HUES6 (cell line): Measurements from ENCODE around the gene IL20.

ENCODE experiments used
- H3K27ac ChIP-seq: 2 replicates; pipeline ENCODE4 v1.7.0; 2013; ENCODE audit warnings: low read depth, mild to moderate bottlenecking, low read length, inconsistent platforms
- H3K27me3 ChIP-seq: 2 replicates; pipeline ENCODE4 v1.6.1; 2013; ENCODE audit warnings: low read length; ENCODE audit not compliant: control insufficient read depth, insufficient read depth
- H3K36me3 ChIP-seq: 2 replicates; pipeline ENCODE4 v1.6.1; 2013; ENCODE audit warnings: low read length; ENCODE audit not compliant: control insufficient read depth, insufficient read depth
- H3K4me1 ChIP-seq: 2 replicates; pipeline ENCODE4 v1.6.1; 2013; ENCODE audit warnings: low read length; ENCODE audit not compliant: control insufficient read depth, insufficient read depth
- H3K4me3 ChIP-seq: 2 replicates; pipeline ENCODE4 v1.5.1; 2013; ENCODE audit warnings: low read depth, low read length
- H3K9ac ChIP-seq: one replicate; pipeline ENCODE4 v1.6.1; 2013; ENCODE audit warnings: mild to moderate bottlenecking, low read length
- H3K9me3 ChIP-seq: 2 replicates; pipeline ENCODE4 v1.6.1; 2013; ENCODE audit warnings: low read depth, low read length; ENCODE audit not compliant: control insufficient read depth, insufficient read depth

Gene IL20

DNA sequence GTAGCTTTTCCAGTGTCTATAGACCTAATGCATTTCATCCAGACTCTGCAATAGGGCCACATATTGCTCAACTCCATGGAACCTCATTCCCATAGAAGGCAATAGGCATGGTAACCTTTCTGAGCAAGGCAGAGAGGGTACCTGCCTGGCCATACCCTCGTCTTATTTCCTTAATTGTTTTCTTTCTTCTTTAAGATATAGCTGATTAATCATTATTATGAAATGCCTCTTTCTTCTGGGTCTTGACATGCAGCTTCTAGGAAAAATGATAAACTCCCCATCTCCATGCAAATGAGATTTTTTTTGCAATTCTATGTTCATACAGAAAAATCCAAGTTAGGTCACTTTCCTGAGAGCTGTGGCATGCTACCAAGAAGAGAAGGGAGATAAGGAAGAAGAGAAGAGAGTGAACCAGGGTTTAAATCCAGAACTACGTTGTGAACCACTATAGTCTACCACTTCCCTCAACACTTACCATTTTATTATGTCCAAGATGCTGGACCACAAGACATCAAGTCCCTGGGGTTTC, 33.0 kb upstream of the IL20 start:
- Histone ChIP-seq H3K9me3 (no peaks in the 10 kb centered on the region), H3K4me1 (0 out of 2 replicates have a peak, but pooled peaks cover 4% of the 10 kb centered on the region), H3K36me3 (no peaks in the 10 kb centered on the region), H3K27ac (no peak overlapping the region), H3K4me3 (no peak overlapping the region), H3K27me3 (no peaks in the 10 kb centered on the region; the same call in 1 of the 2 replicates), H3K9ac (no peak overlapping the region)

DNA sequence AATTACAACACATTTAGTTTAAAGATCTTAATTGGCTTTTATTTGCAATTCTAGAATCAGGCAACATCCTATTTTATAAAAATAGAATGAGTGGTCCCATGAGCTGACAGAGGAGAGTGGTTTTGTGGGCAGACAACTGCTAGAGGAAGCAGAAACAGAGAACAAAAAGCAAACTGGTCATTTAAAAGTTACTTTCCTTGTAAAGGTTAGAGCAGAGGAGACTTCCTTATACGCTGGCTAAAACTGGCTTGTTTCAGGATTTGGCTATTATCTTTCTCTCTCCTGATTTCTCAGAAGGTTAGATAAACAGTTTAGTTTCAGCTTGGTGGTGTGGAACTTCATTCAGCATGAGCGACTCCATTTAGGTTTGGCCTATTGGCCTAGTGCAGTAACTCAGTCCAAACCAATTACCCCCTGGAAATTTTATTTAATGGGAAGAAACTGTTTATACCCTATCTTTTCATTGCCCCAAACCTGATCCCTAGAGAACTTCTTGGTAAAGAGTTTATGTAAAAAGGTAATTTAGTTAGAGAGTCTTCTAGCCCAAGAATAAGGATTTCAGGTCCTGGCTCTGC, 32.2 kb upstream of the IL20 start:
- Histone ChIP-seq H3K27ac (no peak overlapping the region), H3K4me3 (no peak overlapping the region), H3K4me1 (0 out of 2 replicates have a peak, but pooled peaks cover 4% of the 10 kb centered on the region), H3K27me3 (no peaks in the 10 kb centered on the region; the same call in 1 of the 2 replicates), H3K9me3 (no peaks in the 10 kb centered on the region), H3K9ac (no peak overlapping the region), H3K36me3 (no peaks in the 10 kb centered on the region)

DNA sequence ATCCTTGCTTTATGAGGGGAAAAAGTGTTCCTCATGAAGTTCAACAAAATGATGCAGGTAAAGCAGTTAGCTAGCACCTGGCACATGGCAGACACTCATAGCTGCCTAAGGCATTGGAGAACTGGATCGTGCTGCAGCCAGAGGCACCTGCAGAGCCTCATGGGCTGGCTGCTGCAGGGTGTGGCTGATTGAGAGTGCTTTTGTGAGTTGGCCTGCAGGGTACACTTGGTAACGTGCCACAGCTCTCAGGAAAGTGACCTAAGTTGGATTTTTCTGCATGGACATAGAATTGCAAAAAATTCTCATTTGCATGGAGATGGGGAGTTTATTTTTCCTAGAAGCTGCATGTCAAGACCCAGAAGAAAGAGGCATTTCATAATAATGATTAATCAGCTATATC, 31.6 kb upstream of the IL20 start:
- no peak overlapping the region for H3K9ac ChIP-seq
- 0 out of 2 replicates have a peak, but pooled peaks cover 4% of the 10 kb centered on the region for H3K4me1 ChIP-seq
- H3K27me3 ChIP-seq, result no peaks in the 10 kb centered on the region; the same call in 1 of the 2 replicates
- H3K36me3 ChIP-seq, result no peaks in the 10 kb centered on the region
- no peaks in the 10 kb centered on the region for H3K9me3 ChIP-seq
- no peak overlapping the region for H3K4me3 ChIP-seq
- no peak overlapping the region for H3K27ac ChIP-seq

DNA sequence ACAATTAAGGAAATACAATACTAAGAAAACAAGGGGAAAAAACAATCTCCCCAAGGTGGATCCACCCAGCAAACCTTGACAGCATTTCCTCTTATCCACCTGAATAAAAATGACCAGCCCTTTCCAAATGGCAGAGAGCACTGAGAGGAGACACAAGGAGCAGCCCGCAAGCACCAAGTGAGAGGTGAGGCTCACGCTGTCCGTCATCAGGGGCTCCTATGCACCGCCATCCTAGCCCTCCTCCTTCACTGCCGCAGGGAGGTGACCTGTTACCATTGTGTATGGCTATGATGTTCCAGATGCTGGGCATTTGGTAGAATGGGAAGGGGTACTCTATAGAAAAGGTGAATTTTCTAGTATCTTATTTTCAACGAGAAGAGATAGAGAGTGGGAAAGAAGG, 31.2 kb upstream of the IL20 start:
- Histone ChIP-seq H3K9ac (no peak overlapping the region), H3K4me3 (no peak overlapping the region), H3K36me3 (no peaks in the 10 kb centered on the region), H3K4me1 (0 out of 2 replicates have a peak, but pooled peaks cover under 1% of the 10 kb centered on the region), H3K9me3 (no peaks in the 10 kb centered on the region), H3K27ac (no peak overlapping the region), H3K27me3 (no peaks in the 10 kb centered on the region; the same call in 1 of the 2 replicates)

DNA sequence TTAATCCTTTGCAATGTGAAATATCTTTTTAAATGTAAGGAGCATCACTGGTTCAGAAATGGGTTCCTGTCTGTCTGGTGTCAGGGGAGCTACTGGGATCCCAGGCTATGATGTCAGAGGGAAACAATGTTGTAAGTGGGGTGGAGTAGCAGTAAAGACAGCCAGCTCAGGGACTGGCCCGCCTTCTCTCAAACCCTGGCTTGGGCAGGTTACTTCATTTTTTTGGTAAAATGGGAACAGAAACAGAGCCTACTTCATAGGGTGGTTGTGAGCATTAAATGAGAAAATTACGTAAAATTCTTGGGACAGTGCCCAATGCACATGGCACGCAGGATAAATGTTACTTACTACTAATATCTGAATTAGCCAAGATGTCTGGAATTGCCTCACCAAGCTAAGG, 30.7 kb upstream of the IL20 start:
- Histone ChIP-seq H3K27me3 (no peaks in the 10 kb centered on the region; the same call in 1 of the 2 replicates), H3K9me3 (no peaks in the 10 kb centered on the region)

DNA sequence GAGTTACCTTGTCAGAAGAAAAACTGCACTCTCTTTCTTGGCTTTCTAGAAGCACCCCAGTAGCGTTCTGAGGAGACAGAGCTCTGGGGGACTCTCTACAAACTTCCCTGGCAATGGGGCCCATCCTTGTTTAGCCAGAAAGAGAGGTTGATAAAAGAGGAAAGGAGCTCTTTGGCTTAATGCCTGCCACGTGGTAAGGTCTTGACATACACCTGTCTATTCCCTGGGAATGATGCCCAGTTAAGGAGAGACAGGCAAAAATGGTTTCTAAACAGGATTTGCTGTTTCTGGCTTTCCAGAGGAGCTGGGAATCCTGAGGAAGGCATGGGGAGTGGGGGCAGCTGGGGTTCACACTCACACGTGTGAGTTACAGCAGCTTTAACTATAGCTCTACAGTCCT, 30.2 kb upstream of the IL20 start:
- no peaks in the 10 kb centered on the region for H3K36me3 ChIP-seq
- H3K4me1 ChIP-seq, result no peaks in the 10 kb centered on the region
- no peaks in the 10 kb centered on the region for H3K9me3 ChIP-seq
- no peak overlapping the region for H3K27ac ChIP-seq
- no peak overlapping the region for H3K4me3 ChIP-seq
- no peaks in the 10 kb centered on the region; the same call in 1 of the 2 replicates for H3K27me3 ChIP-seq
- H3K9ac ChIP-seq, result no peak overlapping the region

More for the DNA sequence above, 30.7 kb upstream of the IL20 start:
- H3K4me1 ChIP-seq, result no peaks in the 10 kb centered on the region
- no peak overlapping the region for H3K9ac ChIP-seq
- H3K4me3 ChIP-seq, result no peak overlapping the region
- H3K27ac ChIP-seq, result no peak overlapping the region
- H3K36me3 ChIP-seq, result no peaks in the 10 kb centered on the region

DNA sequence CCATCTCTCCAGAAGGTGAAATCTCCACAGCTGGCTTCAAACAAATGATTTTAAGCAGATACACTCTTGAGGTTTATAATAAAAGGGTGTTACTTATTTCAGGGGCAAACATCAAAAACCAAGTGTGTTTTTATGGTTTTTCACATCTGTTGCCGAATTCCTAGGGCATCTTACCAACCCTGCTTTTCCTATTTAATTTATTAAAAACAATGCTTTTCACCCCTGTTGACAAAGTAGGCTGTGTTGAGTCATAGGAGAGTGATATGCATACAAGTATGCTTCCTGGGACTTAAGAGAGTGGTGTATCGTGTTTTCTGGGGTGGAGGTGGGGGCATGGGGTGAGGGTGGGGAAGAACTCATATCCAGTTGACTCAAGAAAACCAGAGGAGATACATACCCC, 29.3 kb upstream of the IL20 start:
- Histone ChIP-seq H3K27me3 (no peaks in the 10 kb centered on the region; the same call in 1 of the 2 replicates), H3K36me3 (no peaks in the 10 kb centered on the region), H3K9ac (no peak overlapping the region), H3K27ac (no peak overlapping the region), H3K9me3 (no peaks in the 10 kb centered on the region), H3K4me1 (no peaks in the 10 kb centered on the region), H3K4me3 (no peak overlapping the region)

DNA sequence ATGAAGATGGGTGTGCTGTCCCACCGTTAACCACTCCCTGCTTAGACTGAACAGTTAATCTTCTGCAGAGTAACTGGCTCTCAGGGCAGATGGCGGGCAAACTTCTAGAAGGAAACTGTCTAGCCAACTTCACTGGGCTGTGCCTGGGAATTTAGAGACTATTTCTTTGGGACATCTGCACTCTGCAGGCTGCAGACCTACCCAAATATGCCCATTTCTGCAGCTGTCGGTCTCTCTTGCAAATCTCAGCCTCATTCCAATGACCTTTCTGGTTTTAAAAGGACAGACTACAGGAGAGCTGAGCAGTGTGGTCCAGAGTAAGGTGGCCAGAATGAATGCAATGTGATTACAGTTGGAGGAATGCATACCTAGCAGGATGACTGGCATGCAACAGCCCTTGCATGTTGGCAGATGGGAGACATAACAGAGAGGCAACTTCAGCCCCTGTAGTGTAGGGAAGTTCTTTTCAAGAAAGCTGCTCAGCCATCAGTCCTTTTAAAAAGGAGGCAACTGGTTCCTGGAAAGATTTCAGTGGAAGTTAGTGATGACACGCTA, 26.3 kb upstream of the IL20 start:
- Histone ChIP-seq H3K27ac (no peak overlapping the region), H3K9ac (no peak overlapping the region)

DNA sequence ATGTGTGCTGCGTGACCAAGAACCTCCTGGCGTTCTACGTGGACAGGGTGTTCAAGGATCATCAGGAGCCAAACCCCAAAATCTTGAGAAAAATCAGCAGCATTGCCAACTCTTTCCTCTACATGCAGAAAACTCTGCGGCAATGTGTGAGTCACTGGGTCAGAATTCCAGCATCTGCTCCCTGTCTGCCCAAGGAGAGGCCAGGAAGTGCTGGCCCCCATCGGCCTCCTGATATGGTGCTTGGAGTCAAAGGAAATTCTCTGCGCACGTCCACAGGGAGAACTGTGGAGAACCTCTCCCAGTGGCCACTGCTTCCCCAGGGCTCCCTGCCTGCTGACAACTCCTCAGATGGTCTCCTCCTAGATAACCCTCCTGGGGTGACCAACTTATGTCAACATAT, 25.6 kb upstream of the IL20 start:
- Histone ChIP-seq H3K27me3 (no peaks in the 10 kb centered on the region; the same call in 1 of the 2 replicates), H3K4me1 (no peaks in the 10 kb centered on the region), H3K9me3 (no peaks in the 10 kb centered on the region), H3K9ac (no peak overlapping the region), H3K36me3 (no peaks in the 10 kb centered on the region), H3K4me3 (no peak overlapping the region), H3K27ac (no peak overlapping the region)

More for the DNA sequence above, 26.3 kb upstream of the IL20 start:
- Histone ChIP-seq H3K27me3 (no peaks in the 10 kb centered on the region; the same call in 1 of the 2 replicates), H3K4me1 (no peaks in the 10 kb centered on the region), H3K36me3 (no peaks in the 10 kb centered on the region), H3K4me3 (no peak overlapping the region), H3K9me3 (no peaks in the 10 kb centered on the region)

DNA sequence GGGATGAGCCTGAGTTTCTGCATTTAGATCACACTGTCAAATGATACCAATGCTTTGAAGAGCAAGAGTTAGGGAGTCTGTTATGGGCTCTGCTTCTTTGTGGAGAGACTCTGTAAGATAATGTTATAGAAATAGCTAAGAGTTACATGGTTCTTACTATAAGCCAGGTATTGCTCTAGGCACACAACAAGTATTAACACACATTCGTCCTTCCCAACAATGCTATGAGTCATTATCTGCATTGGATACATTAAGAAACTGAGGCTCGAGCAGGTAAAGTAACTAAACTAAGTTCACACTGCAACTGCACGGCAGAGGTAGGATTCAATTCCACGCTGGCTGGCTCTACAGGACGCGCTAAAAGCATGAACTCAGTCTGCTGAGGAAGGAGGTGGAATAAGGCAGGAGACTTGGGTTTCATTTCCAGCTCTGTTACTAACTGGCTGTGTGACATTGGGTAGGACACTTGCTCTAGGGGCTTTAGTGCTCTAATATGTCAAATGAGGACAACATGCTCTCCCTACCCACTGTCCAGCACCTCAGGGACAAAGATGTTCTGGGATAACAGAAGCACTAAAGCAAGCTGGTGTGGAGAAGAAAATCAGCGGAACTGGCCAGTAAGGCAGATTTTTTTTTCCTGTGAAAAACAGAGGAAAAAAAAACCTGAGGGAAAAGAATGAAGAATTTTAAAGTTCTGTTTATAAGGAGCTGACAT, 23.7 kb upstream of the IL20 start:
- H3K27ac ChIP-seq, result no peak overlapping the region
- no peak overlapping the region for H3K9ac ChIP-seq
- H3K4me3 ChIP-seq, result no peak overlapping the region
- no peaks in the 10 kb centered on the region for H3K4me1 ChIP-seq
- H3K27me3 ChIP-seq, result no peaks in the 10 kb centered on the region
- no peaks in the 10 kb centered on the region for H3K9me3 ChIP-seq
- H3K36me3 ChIP-seq, result no peaks in the 10 kb centered on the region

DNA sequence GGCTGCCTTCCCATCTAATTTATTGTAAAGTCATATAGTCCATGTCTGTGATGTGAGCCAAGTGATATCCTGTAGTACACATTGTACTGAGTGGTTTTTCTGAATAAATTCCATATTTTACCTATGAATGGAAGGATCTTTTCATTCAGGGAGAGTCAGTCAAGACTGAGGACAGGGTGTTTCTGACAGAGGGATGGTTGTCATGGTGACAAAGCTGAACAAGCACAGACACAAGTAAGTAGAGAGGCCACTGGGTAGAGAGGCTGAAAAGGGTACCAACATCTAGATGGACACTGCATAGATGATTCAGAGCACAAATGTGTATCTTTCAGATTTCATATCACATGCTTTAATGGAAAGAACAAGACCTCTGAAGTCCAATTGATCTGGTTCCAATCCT, 22.6 kb upstream of the IL20 start:
- no peaks in the 10 kb centered on the region for H3K9me3 ChIP-seq
- H3K27me3 ChIP-seq, result no peaks in the 10 kb centered on the region
- no peak overlapping the region for H3K9ac ChIP-seq
- H3K4me1 ChIP-seq, result no peaks in the 10 kb centered on the region
- H3K27ac ChIP-seq, result no peak overlapping the region
- no peak overlapping the region for H3K4me3 ChIP-seq
- no peaks in the 10 kb centered on the region for H3K36me3 ChIP-seq
